ENCODE results near the gene TSPOAP1.

TSPOAP1 gene

DNA sequence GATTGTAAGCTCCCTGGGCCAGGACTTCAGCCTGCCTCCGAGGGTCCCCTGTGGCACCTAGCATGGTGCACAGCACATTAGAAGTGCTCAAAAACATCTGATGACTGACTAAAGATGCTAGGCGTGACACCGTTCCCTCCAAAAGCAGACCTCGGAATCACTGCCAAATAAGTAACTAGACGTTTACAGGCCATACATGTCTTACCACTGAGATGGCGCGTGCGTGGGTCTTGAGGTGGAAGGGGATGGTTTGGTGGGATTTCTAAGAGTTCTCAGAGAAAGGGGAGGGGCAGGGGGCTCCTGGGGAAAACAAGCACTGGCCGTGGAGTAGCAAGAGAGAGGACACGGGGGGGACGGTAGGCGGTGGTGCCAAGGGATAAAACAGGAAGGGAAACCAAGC lies 60.3 kb downstream of the TSPOAP1 start:
- no peak for TF ChIP-seq EZH2phosphoT487 (IDR thresholded peaks at IDR 0.05; ENCODE audit: borderline replicate concordance, low read length)
- TF ChIP-seq, protein P1, sequence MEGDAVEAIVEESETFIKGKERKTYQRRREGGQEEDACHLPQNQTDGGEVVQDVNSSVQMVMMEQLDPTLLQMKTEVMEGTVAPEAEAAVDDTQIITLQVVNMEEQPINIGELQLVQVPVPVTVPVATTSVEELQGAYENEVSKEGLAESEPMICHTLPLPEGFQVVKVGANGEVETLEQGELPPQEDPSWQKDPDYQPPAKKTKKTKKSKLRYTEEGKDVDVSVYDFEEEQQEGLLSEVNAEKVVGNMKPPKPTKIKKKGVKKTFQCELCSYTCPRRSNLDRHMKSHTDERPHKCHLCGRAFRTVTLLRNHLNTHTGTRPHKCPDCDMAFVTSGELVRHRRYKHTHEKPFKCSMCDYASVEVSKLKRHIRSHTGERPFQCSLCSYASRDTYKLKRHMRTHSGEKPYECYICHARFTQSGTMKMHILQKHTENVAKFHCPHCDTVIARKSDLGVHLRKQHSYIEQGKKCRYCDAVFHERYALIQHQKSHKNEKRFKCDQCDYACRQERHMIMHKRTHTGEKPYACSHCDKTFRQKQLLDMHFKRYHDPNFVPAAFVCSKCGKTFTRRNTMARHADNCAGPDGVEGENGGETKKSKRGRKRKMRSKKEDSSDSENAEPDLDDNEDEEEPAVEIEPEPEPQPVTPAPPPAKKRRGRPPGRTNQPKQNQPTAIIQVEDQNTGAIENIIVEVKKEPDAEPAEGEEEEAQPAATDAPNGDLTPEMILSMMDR (IDR thresholded peaks at IDR 0.05; ENCODE audit: low read depth, low read length, poor library complexity, severe bottlenecking), result no peak
- no peaks in the 10 kb centered on the region for H4K20me1 ChIP-seq (ENCODE audit: control insufficient read depth, insufficient read depth, low read depth, low read length)
- H3F3A ChIP-seq (ENCODE audit: control insufficient read depth, insufficient read depth), result no peaks in the 10 kb centered on the region
- H3K79me2 ChIP-seq (ENCODE audit: control insufficient read depth, low read length), result no peaks in the 10 kb centered on the region
- H3K4me2 ChIP-seq (ENCODE audit: low read length), result no peak overlapping the region
- H3K9me3 ChIP-seq (ENCODE audit: control insufficient read depth, insufficient read depth, low read length), result no peaks in the 10 kb centered on the region
- H3K27me3 ChIP-seq (ENCODE audit: control insufficient read depth, low read length), result peaks cover 22% of the 10 kb centered on the region
- no peaks in the 10 kb centered on the region for H3K36me3 ChIP-seq (ENCODE audit: control insufficient read depth, low read length)
- no peak overlapping the region for H3K27ac ChIP-seq (ENCODE audit: low read depth, low read length)
- H3K9me2 ChIP-seq (replicated peaks; ENCODE audit: control insufficient read depth, low read length), result no peaks in the 10 kb centered on the region
- H3K4me1 ChIP-seq (ENCODE audit: control insufficient read depth, low read length), result no peaks in the 10 kb centered on the region
- H3K4me3 ChIP-seq (ENCODE audit: low read length), result no peak overlapping the region

DNA sequence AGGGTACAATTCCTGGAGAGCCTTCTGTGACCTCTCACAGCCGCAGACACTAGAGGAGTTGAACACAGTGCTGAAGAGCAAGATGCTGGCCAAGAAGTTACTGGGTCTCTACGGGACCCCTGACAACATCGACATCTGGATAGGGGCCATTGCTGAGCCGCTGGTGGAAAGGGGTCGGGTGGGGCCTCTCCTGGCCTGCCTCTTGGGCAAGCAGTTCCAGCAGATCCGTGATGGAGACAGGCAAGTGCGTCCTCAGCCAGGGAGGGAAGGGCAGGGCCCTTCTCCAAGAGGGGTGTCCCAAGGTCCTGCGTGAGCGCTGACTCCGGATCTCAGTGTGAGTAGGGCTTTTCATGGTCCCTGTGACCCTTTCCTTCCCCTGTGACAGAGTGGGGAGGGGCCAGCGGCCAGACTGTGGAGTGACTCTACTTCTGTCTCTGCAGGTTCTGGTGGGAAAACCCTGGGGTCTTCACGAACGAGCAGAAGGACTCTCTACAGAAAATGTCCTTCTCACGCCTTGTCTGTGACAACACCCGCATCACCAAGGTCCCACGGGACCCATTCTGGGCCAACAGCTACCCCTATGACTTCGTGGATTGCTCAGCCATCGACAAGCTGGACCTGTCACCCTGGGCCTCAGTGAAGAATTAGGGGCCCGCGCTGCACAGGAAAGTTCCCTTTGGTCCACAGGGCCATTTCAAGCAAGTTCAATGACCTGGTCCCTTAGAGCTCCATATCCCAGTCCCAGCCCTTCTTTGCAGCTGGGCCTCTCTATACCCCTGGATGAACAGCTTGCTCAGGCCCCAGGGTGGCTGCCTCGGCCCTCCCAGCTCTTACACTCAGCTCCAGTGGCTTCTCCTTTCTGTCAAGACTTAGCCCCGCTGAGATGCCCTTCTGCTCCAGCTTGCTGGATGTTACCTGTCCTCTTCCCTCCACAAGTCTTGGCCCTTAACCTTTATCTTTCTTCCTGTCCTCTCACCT lies 61.0 kb downstream of the TSPOAP1 start:
- H3K27ac ChIP-seq (ENCODE audit: low read depth, low read length), result no peak overlapping the region
- no peaks in the 10 kb centered on the region for H3K9me3 ChIP-seq (ENCODE audit: control insufficient read depth, insufficient read depth, low read length)
- H3K79me2 ChIP-seq (ENCODE audit: control insufficient read depth, low read length), result no peaks in the 10 kb centered on the region
- no peaks in the 10 kb centered on the region for H3K9me2 ChIP-seq (replicated peaks; ENCODE audit: control insufficient read depth, low read length)
- no peaks in the 10 kb centered on the region for H3K4me1 ChIP-seq (ENCODE audit: control insufficient read depth, low read length)
- H3K27me3 ChIP-seq (ENCODE audit: control insufficient read depth, low read length), result peaks cover 25% of the 10 kb centered on the region
- no peak overlapping the region for H3K4me2 ChIP-seq (ENCODE audit: low read length)
- no peaks in the 10 kb centered on the region for H4K20me1 ChIP-seq (ENCODE audit: control insufficient read depth, insufficient read depth, low read depth, low read length)
- H3K36me3 ChIP-seq (ENCODE audit: control insufficient read depth, low read length), result no peaks in the 10 kb centered on the region
- TF ChIP-seq, protein P1 (IDR thresholded peaks at IDR 0.05; ENCODE audit: low read depth, low read length, poor library complexity, severe bottlenecking), result no peak
- no peak for TF ChIP-seq EZH2phosphoT487 (IDR thresholded peaks at IDR 0.05; ENCODE audit: borderline replicate concordance, low read length)
- no peak overlapping the region for H3K4me3 ChIP-seq (ENCODE audit: low read length)
- no peaks in the 10 kb centered on the region for H3F3A ChIP-seq (ENCODE audit: control insufficient read depth, insufficient read depth)

DNA sequence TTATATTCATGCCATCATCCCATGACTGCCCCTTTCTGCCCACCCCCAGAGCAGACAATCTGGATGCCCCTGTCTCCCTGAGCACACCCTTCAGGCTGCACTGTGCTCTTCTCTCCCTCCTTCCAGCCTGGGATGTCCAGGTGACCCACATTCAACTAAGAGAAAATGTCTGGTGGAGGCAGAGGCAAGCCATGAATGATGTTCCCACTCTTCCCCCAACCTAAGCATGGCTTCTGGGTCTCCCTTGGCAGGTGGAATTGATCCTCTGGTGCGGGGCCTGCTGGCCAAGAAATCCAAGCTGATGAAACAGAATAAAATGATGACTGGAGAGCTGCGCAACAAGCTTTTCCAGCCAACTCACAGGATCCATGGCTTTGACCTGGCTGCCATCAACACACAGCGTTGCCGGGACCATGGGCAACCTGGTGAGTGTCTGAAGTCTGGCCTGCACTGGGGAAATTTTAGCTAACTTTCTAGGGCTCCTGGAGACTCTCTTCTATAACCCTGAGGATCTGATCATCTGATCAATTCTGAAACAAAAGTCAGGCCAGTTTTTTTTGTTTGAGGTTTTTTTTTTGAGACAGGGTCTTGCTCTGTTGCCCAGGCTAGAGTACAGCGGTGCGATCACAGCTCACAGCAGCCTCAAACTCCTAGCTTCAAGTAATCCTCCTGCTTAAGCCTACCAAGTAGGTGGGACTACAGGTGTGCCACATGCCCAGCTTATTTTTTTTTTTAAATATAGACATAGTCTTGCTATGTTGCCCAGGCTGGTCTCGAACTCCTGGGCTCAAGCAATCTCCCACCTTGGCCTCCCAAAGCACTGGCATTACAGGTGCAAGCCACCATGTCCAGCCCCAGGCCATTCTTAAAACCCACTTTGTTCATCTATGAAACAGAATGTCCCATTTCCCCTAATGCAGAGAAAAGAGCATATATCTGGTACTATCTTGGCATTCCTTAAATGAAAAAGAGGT lies 62.4 kb downstream of the TSPOAP1 start:
- Histone ChIP-seq H3K27ac (ENCODE audit: low read depth, low read length) (no peak overlapping the region), H3K9me2 (replicated peaks; ENCODE audit: control insufficient read depth, low read length) (no peaks in the 10 kb centered on the region), H3K27me3 (ENCODE audit: control insufficient read depth, low read length) (peaks cover 33% of the 10 kb centered on the region), H3K36me3 (ENCODE audit: control insufficient read depth, low read length) (no peaks in the 10 kb centered on the region), H3K4me1 (ENCODE audit: control insufficient read depth, low read length) (no peaks in the 10 kb centered on the region), H3K4me2 (ENCODE audit: low read length) (no peak overlapping the region), H4K20me1 (ENCODE audit: control insufficient read depth, insufficient read depth, low read depth, low read length) (no peaks in the 10 kb centered on the region), H3K79me2 (ENCODE audit: control insufficient read depth, low read length) (no peaks in the 10 kb centered on the region), H3K9me3 (ENCODE audit: control insufficient read depth, insufficient read depth, low read length) (no peaks in the 10 kb centered on the region), H3F3A (ENCODE audit: control insufficient read depth, insufficient read depth) (no peaks in the 10 kb centered on the region), H3K4me3 (ENCODE audit: low read length) (no peak overlapping the region)
- TF ChIP-seq, protein P1 (IDR thresholded peaks at IDR 0.05; ENCODE audit: low read depth, low read length, poor library complexity, severe bottlenecking), result no peak
- TF ChIP-seq EZH2phosphoT487 (IDR thresholded peaks at IDR 0.05; ENCODE audit: borderline replicate concordance, low read length), result no peak
